Colonic mucosa (tissue), 4 donors: ENCODE data around the gene KRTAP5-11. TPM values are rescaled to one million over a fixed set of nuclear protein-coding genes. Genes with fewer than 3 reads are reported as not detected.

ENCODE experiments used
- DNase-seq: peaks from one replicate; pipeline ENCODE4 v3.0.0-alpha.2; 2020
- H3K27ac ChIP-seq: fragments of 200-600 bp; one replicate; pipeline ENCODE4 v1.8.0; 2021
- H3K27me3 ChIP-seq: fragments of 200-600 bp; one replicate; pipeline ENCODE4 v1.8.0; 2021
- H3K36me3 ChIP-seq: fragments of 200-600 bp; one replicate; pipeline ENCODE4 v1.8.0; 2021
- H3K4me1 ChIP-seq: fragments of 200-600 bp; one replicate; pipeline ENCODE4 v1.8.0; 2021; ENCODE audit warnings: mild to moderate bottlenecking
- H3K4me3 ChIP-seq: fragments of 200-600 bp; one replicate; pipeline ENCODE4 v1.8.0; 2021
- H3K9ac ChIP-seq, 2 donors: one replicate each; pipeline ENCODE4 v1.7.0; 2013; ENCODE audit warnings: control low read depth in 2 of 2, low read depth in 2 of 2, low read length in 2 of 2
- H3K9me3 ChIP-seq: fragments of 200-600 bp; one replicate; pipeline ENCODE4 v1.8.0; 2021
- CTCF ChIP-seq: fragments of 200-600 bp; IDR thresholded peaks from one replicate; pipeline ENCODE4 v1.8.0; 2022; ENCODE audit warnings: antibody characterized with exemption, mild to moderate bottlenecking
- intact Hi-C: fragments of 100-400 bp; cut with DNase I; formaldehyde crosslinking; loops from one replicate; pipeline ENCODE4 v1.14.1; 2022
- total RNA-seq, 2 donors: library from RNA; stranded (reverse); fragmentation: NEBNext Ultra II Directional in 1 of 2; extraction: Animal tissue kit (Norgen Biotek cat#: 25700) in 1 of 2; gene quantifications; one replicate each; pipeline ENCODE4 v1.2.1, GENCODE V29; 2021
- donor health status: healthy.
- donor health status: DM: no; HTN: no; CAD: no.
- donor health status: DM: no; HTN: no; CAD: no.

The KRTAP5-11 gene
- total RNA-seq, 2 donors from 2014 or later: not detected

- H3K9ac ChIP-seq: no peak overlapping the region
- intact Hi-C loops: no loop called here
- no peak for TF ChIP-seq CTCF
These were observed 33.9 kb downstream of the KRTAP5-11 start for GRCh38 chr11:71548716-71549151.

GRCh38 chr11:71548120-71548519 is 34.6 kb downstream of the KRTAP5-11 start, which contains the start of gene KRTAP5-9:
KRTAP5-9 (plus strand) TSS chr11:71548420; CDS start chr11:71548658, 238 bp downstream.
- H3K9ac ChIP-seq: no peak within 1 kb of the TSS
- DNase-seq: no peak
- no peak for TF ChIP-seq CTCF

More at GRCh38 chr11:71548716-71549151, 33.9 kb downstream of the KRTAP5-11 start:
- Histone ChIP-seq H3K36me3 (no peaks in the 10 kb centered on the region), H3K27me3 (no peaks in the 10 kb centered on the region), H3K27ac (no peak overlapping the region), H3K4me1 (no peaks in the 10 kb centered on the region), H3K9me3 (no peaks in the 10 kb centered on the region), H3K4me3 (no peak overlapping the region)
- DNase-seq: no peak

GRCh38 chr11:71545405-71545966 is 37.2 kb downstream of the KRTAP5-11 start:
- Histone ChIP-seq H3K9me3 (no peaks in the 10 kb centered on the region), H3K9ac (no peak overlapping the region)
- TF ChIP-seq CTCF: no peak

More at GRCh38 chr11:71548120-71548519, 34.6 kb downstream of the KRTAP5-11 start, which contains the start of gene KRTAP5-9:
- no peaks in the 10 kb centered on the region for H3K36me3 ChIP-seq
- H3K4me3 ChIP-seq: no peak within 1 kb of the TSS
- H3K4me1 ChIP-seq: no peaks in the 10 kb centered on the region
- H3K27me3 ChIP-seq: no peaks in the 10 kb centered on the region
- no peak within 1 kb of the TSS for H3K27ac ChIP-seq
- intact Hi-C loops: no loop called here
- no peaks in the 10 kb centered on the region for H3K9me3 ChIP-seq

GRCh38 chr11:71544525-71545214 is 38.0 kb downstream of the KRTAP5-11 start:
- intact Hi-C loops: no loop called here
- Histone ChIP-seq H3K4me3 (no peak overlapping the region), H3K9ac (no peak overlapping the region), H3K27ac (no peak overlapping the region), H3K36me3 (no peaks in the 10 kb centered on the region), H3K27me3 (no peaks in the 10 kb centered on the region), H3K4me1 (no peaks in the 10 kb centered on the region), H3K9me3 (no peaks in the 10 kb centered on the region)
- no peak for TF ChIP-seq CTCF
- no peak for DNase-seq

More at GRCh38 chr11:71545405-71545966, 37.2 kb downstream of the KRTAP5-11 start:
- H3K4me1 ChIP-seq: no peaks in the 10 kb centered on the region
- intact Hi-C loops: no loop called here
- DNase-seq: no peak
- H3K27me3 ChIP-seq: no peaks in the 10 kb centered on the region
- no peaks in the 10 kb centered on the region for H3K36me3 ChIP-seq
- no peak overlapping the region for H3K4me3 ChIP-seq
- no peak overlapping the region for H3K27ac ChIP-seq

- H3K4me3 ChIP-seq: no peak overlapping the region
- H3K36me3 ChIP-seq: no peaks in the 10 kb centered on the region
- intact Hi-C loops: no loop called here
- H3K9me3 ChIP-seq: no peaks in the 10 kb centered on the region
- no peaks in the 10 kb centered on the region for H3K27me3 ChIP-seq
- no peak overlapping the region for H3K27ac ChIP-seq
- no peak for DNase-seq
- H3K4me1 ChIP-seq: no peaks in the 10 kb centered on the region
- no peak for TF ChIP-seq CTCF
- H3K9ac ChIP-seq: no peak overlapping the region
These were observed 38.8 kb downstream of the KRTAP5-11 start for GRCh38 chr11:71543866-71544265.
